Measurements from ENCODE around the gene ACSF3.

DNA sequence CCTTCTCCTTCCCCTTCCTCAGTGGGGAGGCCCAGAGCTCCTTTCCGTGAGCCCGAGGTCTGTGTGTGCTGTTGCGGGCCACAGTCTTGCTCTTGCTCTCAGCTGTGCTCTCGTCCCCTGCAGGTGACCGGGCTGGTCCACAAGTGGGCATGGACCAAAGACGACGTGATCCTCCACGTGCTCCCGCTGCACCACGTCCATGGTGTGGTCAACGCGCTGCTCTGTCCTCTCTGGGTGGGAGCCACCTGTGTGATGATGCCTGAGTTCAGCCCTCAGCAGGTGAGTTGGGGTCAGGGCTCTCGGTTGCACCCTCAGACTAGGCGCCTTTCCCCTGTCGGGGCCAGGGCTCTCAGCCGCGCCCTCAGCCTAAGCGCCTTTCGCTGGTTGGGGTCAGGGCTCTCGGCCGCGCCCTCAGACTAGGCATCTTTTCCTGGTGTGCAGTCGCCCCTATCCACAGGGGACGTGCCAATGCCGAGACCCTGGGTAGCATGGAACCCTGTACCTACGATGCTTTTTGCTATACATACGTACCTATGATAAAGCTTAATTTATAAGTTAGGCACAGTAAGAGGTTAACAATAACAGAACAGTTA is 8.9 kb downstream of the ACSF3 start:
- TF ChIP-seq GATA2 (IDR thresholded peaks at IDR 0.05; ENCODE audit: low read depth, low read length) (no peak), GATA3 (IDR thresholded peaks at IDR 0.05; ENCODE audit: low read depth, low read length) (no peak)

All from SH-SY5Y (cell line).